KG1 (cell line): Measurements from ENCODE around the gene TDRD9.
A peak's percentile ranks its signal among the peaks of the same experiment; 100 is the strongest.
"Not testable (repeated sequence)": the region's sequence is repeated elsewhere in the genome, so short reads cannot be mapped to it uniquely, and the experiment has no call there.

Source experiments
- DNase-seq: peaks from one replicate; lab custom pipeline; 2025; lab: John Stamatoyannopoulos, UW

TDRD9 gene

GRCh38 chr14:103894034-103894722, 34.1 kb upstream of the TDRD9 start:
- no peak for DNase-seq

- no peak for DNase-seq
These were observed 33.6 kb upstream of the TDRD9 start for GRCh38 chr14:103894723-103895059.

GRCh38 chr14:103896578-103896977, 31.7 kb upstream of the TDRD9 start:
- DNase-seq = no peak

- no peak for DNase-seq
These were observed 30.9 kb upstream of the TDRD9 start for GRCh38 chr14:103897075-103897947.

GRCh38 chr14:103898204-103898603, 30.1 kb upstream of the TDRD9 start:
- no peak for DNase-seq

GRCh38 chr14:103898711-103899110, 29.5 kb upstream of the TDRD9 start:
- DNase-seq = no peak

GRCh38 chr14:103899316-103899715, 28.9 kb upstream of the TDRD9 start:
- DNase-seq = no peak

- DNase-seq = no peak
These were observed 28.4 kb upstream of the TDRD9 start for GRCh38 chr14:103899833-103900232.

GRCh38 chr14:103904493-103905107, 23.7 kb upstream of the TDRD9 start:
- DNase-seq = no peak

- DNase-seq = no peak
These were observed 22.3 kb upstream of the TDRD9 start for GRCh38 chr14:103905842-103906456.

GRCh38 chr14:103908580-103908979, 19.7 kb upstream of the TDRD9 start:
- no peak for DNase-seq

- no peak for DNase-seq
These were observed 18.6 kb upstream of the TDRD9 start for GRCh38 chr14:103909531-103910261.

GRCh38 chr14:103910262-103910935, 17.9 kb upstream of the TDRD9 start:
- DNase-seq = no peak

GRCh38 chr14:103910984-103911383, 17.3 kb upstream of the TDRD9 start:
- DNase-seq = no peak

- no peak for DNase-seq
These were observed 12.6 kb upstream of the TDRD9 start for GRCh38 chr14:103915616-103916015.

GRCh38 chr14:103916636-103917262, 11.5 kb upstream of the TDRD9 start:
- no peak for DNase-seq

- DNase-seq = peak; percentile 89
These were observed 7.0 kb upstream of the TDRD9 start for GRCh38 chr14:103920981-103921854.

GRCh38 chr14:103921855-103922200, 6.4 kb upstream of the TDRD9 start:
- DNase-seq = not testable (repeated sequence)

GRCh38 chr14:103923863-103924262, 4.4 kb upstream of the TDRD9 start:
- DNase-seq = no peak

- DNase-seq = no peak
These were observed 2.9 kb upstream of the TDRD9 start for GRCh38 chr14:103925316-103925715.
